NK-92 (cell line): ENCODE measurements around the gene CR2.
"Not testable (repeated sequence)": the region's sequence is repeated elsewhere in the genome, so short reads cannot be mapped to it uniquely, and the experiment has no call there.

Source experiments
- DNase-seq: peaks from one replicate; lab custom pipeline; 2025; ENCODE audit not compliant: unreplicated experiment; lab: John Stamatoyannopoulos, UW

The CR2 gene

DNA sequence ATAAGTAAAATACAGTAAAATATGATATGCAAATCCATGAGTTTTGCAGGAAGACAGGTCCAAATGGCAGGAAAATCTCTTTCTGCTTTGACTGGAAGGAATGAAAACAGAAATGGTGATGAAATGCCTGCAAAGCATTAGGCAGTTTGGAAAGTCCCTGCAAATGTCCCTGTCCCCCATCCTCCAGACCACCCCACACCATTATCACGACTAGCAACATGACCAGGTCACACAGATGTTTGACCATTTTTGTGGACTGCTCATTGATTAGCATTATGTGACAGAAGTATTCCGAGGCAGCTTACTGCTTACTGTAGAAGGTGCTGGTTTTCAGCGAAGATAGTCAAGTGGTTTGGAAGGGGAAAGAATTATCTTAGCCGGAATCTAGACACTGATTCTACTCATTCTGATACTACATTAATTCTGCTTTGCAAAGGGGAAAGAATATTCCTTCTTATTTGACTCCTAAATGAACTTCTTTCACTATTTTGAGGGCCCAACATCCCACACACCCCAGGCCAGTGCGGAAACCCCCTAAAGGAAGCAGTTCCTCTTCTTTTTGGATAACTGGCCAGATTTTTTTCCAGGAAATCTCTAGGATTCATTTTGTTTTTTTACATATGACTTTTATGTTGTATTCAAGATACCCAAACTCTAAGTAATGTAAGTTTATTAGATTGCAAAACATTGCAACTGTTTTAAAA is 9.5 kb upstream of the CR2 start:
- no peak for DNase-seq

DNA sequence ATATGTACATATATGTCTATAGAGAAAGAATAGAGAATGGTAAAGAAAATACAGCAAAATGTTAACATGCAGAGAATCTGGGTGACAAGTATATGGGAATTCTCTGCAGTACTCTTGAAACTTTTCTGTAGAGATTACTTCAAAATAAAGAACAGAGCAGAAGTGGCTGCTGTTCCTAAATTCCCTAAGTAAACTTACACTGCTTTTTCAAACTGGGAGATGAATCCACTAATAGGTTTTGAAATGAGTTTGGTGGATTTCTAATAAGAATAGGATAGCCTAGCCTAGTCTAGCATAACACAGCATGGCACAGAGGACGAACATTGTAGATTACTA is 450 bp upstream of the CR2 start:
- no peak for DNase-seq

DNA sequence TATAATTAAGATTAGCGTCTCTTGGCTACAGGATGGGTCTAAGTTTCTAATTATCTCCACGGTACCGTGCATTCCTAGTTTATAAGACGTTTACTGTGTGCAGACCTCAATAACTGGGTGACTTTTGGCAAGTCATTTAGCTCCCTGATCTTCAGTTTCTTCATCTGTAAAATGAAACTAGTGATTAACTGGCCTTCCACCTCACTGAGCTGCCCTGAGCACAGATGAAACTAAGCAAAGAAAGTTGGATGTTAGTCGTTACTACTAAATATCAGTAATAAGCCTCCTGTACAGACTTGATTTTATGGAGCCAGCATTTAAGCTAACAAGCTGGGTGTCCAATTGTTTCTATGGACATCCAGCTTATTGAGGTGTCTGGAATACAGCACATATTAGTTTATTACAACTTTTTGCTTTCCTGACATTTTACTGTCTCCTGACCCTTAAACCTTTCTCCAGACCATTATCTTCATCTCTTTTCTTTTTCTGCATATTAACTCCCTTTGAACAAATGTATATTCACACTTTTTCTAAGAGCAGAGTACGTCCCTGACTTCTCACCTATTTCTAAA is 1.1 kb downstream of the CR2 start:
- DNase-seq = no peak

DNA sequence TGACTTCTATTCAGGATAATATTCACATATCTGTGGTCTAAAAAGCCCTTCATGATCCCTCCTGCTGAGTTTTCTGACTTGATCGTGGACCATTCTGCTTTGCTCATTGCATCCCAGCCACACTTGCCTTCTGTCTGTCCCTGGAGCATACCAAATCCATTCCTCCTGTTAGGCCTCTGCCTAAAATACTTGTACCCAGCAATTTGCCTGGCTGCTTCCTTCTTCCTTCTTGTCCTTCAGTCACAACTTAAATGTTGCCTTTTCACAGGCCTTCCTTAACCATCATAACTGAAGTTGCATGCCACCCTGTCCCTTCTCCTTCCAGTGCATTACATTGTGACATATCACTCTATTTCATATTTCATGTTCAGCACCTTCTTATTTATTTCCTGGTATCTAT is 4.3 kb downstream of the CR2 start:
- DNase-seq = no peak

DNA sequence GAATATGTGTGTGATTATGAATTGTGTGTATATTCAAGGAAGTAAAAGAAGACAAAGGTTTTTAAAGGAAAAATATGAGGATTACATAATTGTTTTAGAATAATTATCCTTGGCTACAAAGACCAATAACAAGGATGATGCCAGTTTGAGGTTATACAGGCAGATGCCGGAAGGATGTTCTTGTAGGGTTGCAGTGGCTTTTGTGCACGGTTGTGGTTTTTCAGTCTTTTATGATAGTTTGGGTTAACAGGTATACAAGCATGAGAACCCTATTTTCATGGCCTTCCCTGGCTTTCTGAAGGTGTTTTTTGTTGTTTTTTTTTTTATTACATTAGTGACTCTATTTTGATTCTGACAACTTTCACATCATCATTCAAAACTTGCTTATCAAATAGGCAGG is 4.9 kb downstream of the CR2 start:
- DNase-seq = no peak

DNA sequence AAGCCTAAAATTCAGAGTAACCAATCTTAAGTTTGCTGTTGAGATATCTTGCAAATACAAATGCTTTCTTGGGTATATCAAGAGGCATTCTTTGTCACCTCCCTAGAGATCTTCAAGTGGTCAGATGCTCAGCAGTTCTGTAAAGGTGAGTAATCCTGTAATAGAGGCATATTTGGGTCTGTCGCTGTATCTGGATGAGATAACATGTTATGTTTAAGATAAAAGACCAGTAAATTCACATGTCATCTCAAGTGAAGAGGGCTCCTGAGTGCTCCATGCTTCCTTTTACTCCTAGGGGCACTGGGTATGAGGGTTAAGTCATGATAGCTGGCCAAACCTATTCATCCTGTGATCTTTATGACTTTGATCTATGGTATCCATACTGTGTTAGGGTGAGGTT is 7.5 kb downstream of the CR2 start:
- no peak for DNase-seq

DNA sequence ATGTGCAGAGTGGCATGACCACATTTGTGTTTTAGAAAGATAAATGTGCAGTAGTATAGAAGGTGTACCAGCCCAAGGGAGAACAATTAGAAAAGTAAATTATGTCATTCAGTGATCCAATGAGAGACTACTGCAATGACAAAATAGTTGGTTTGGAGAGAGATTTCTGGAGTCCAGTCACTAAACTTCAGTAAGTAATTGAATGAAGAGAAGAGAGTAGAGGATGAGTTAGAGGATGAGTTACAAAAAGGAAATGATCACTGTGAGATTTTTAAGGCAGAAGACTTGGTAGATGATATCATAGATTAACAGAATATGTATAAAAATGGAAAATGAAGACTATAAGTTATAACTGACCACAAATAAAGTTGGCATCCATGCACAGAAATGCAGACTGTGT is 8.4 kb downstream of the CR2 start:
- no peak for DNase-seq

DNA sequence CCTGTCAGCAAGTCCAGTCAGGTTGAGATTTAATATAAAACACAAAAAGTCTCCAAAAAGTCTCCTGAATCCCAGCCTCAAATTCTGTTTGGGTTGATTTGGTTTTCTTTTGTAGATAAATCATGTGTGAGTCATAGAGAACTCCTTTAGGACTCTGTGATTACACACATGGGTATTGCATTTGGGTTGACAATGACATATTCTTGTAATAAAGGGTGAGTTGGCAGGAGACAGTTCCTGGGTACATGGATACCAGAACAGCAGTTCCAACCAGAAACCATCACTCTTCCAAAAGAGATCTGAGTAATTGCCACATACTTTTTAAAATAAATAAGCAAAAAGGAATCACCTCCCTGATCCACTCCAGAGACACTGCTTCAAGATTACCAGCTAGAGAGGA is 8.9 kb downstream of the CR2 start:
- DNase-seq = no peak

DNA sequence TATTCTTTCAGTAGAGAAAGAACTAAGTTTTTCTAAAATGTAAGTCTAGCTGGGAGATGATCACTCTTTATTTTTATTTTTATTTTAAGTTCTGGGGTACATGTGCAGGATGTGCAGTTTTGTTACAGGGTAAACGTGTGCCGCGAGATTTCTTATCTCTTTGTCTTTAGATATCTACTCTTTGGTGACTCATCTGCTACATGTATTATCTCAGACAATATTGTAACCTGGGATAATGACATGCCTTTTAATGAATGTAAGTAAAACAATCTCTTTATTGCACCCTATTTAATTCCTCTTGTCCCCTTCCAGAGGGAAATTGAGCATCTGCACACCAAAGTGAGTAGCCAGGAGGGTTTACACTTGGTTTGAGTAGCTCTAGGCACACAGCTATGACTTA is 9.4 kb downstream of the CR2 start:
- DNase-seq = no peak

DNA sequence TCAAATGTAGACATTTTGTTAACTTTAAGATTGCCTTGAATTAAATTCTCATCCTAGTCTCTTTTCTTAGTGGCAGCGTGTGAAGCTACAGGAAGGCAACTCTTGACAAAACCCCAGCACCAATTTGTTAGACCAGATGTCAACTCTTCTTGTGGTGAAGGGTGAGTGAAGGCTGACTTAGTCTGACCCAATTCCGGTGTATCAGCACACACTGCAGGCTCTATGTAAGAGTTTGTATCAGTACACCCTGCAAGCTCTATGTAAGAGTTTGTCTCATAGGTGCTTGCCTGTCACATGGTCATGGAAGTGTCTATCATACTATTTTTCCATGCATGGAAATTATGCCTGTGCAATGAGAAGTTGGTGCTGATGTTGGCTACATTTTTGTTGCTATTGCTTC is 16.8 kb downstream of the CR2 start:
- DNase-seq = no peak

DNA sequence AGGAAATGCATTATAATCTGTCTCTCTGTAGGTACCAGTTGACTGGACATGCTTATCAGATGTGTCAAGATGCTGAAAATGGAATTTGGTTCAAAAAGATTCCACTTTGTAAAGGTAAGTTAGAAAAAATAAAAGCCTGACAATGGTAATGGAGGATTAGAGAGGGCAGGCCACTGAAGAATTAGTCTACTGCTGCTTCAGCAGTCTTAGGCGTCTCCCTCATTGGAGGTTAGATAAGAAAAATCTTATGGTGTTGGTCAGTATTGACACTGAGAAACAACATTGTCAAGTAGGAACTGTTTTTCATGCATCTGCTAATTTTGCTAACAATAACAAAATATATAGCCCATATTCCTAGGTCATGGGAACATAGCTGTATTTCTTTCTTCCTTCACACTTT is 20.1 kb downstream of the CR2 start:
- DNase-seq = no peak

DNA sequence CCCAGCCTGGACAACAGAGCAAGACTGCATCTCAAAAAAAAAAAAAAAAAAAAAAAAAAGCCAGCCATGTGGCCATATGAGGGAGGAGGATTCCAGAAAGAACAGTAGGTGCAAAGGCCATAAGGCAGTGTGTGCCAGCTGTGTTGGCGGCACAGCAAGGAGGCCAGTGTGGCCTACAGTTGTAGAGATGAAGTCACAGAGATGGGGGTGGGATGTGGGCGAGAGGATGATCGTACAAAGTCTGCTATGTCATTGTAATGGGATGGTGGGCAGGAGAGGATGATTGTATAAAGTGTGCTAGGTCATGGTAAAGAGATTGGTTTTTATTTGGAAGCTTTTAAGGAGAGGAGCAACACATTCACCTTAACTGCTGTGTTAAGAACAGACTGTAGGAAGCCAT is 32.1 kb downstream of the CR2 start:
- DNase-seq = no peak

DNA sequence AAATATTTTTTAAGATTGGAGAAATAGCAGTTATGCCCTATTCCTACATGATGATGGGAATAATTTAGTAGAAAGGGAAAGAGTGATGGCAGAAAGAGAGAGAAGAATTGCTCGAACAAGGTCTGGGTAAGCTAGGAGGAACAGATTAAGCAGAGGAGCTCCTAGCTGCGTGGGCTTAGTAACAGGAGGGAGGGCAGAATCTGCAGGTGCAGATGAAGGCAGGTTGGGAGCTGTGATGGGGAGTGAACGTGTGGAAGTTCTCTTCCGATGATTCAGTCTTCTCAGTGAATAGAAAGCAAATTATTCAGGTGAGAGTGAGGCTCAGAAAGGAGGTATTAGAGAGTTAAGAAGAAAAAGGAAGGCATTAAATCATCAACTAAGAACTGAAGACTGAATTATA is 33.5 kb downstream of the CR2 start:
- DNase-seq = no peak

DNA sequence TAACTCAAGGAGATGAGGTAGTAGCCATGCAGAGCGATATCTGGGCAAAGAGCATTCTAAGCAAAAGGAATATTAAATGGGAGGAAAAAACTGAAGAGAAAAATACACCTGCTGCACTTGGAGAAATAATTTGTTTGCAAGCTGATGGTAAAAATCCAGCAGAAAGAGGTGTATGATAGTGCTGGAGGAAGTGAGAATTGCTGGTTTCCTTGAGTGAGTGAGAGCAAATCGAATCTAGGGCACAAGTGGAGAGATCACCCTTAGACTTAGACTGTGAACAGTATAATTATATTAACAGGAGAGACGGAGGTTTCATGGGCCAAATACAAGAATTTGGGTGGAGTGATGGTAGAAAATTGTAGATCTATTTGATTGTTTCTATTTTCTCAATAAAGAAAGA is 39.1 kb downstream of the CR2 start:
- DNase-seq = no peak

DNA sequence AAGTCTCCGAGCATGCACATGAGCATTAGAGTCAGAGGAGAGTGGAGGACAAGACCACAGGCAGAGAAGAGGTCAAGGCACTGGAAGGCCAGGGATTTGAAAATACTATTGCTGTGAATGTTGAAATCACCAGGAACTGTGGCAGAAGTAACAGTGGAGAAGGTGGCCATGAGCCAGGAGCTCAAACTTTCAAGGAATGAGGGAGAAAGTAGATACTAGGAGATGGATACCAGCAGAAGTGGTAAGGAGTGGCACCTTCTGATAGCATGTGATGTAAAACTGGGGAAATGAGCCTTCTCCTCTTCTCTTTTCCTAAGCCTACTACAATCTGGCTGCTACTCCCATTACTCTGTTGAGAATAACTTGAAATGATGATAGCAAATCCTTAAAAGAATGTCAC is 40.0 kb downstream of the CR2 start:
- DNase-seq = no peak

DNA sequence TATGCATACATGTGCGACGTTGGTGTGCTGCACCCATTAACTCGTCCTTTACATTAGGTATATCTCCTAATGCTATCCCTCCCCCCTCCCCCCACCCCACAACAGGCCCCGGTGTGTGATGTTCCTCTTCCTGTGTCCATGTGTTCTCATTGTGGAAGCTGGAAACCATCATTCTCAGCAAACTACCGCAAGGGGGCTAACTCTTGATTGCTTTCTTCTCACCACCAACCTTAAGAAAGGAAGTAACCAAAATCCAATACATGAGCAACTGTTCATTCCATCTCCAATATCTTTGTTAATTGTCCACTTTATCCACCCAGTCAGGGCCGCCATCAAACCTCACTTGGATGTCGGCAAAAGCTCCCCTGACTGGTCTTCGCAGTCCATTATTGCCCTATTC is 41.2 kb downstream of the CR2 start:
- not testable (repeated sequence) for DNase-seq

DNA sequence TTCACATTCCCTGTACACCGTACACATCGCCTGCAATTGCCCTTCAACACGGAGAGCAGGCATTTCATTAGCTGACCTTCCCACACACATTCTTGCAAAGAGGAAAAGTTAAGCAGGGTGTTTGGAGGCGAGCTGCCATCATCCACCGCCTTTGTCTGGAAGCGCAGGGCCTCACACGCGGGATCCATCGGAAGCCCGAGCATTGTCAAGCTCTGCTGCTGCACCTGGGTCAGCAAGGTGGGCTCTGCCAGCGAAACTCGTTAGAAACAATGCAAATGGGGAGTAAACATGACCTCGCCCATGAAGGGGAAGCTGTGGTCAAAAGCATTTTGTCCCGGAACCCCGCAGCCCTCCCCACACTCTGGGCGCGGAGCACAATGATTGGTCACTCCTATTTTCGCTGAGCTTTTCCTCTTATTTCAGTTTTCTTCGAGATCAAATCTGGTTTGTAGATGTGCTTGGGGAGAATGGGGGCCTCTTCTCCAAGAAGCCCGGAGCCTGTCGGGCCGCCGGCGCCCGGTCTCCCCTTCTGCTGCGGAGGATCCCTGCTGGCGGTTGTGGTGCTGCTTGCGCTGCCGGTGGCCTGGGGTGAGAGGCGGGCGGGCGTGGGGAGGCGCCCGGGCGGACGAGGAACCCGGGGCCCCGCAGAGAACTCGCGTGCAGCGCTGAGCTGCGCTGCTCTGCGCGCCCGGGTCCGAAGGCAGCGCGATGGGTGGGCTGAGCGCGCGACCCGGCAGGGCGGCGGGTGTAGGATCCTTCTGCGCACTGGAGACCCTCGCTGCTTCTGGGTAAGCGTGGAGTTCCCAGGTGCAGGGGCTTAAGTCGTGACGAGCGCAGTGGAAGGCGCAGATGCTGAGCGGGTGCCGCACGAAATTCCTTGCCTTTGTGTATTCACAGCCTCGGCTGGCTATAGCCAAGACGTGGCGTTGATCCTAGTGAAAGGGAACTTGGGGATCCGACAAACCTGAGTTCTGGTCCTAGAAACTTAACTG is 42.0 kb downstream of the CR2 start, which contains the start of gene CR1:
TSS of gene CR1 (plus strand) at position 357 of the 992 bp plus-strand sequence. CDS start at position 468, 111 bp downstream.
- no peak for DNase-seq

DNA sequence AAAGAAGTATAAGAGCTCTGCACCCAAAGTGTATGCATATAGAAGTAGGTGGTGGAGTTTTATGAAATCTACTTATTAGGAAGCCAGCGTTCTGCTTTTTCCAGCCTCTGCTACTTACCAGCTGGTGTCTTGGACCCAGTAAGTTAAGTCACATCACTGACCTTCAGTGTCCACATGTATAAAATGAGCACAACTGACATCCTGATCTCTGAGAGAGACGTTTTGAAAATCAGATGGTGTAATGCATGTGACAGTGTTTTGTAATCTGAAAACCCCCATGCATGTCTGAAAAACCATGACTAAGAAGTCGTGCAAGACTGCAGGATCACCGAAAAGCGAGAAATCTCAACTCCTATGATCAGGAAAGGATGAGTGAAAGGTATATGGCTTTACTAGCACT is 43.8 kb downstream of the CR2 start:
- no peak for DNase-seq

DNA sequence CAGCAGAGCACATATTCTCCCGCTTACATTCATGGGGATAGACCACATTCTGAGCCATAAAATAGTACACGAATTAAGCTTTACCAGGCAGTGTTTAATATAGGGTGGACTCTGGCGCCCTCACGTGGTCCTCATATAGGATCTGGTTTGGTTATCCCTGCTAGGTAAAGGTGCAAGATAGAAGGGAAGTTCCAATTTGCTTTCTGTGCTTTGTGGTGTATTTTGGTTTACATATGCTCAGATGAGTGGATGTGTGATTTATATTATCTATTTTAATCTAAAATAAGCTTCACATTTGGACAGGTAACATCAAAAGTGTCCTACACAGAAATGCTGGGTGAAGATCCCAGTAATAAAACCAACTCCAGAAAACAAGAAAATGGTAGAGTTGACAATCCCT is 45.4 kb downstream of the CR2 start:
- no peak for DNase-seq

DNA sequence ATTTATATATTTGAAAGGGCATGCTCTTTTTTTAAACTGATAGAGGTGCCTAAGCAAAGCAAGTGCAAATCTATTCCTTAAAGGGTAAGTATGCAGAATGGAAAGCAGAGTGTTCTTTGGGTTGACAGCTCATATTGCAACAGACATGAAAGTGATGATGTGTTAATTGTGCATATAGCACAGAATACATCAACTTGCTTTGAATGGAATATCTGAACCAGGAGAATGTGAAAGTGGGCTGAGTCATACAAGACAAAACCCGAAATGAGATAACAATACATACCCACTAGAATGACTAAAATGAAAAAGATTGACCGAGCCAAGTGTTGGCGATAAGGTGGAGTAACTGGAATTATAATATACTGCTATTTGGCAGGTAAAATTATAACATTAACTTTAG is 46.2 kb downstream of the CR2 start:
- DNase-seq = no peak

DNA sequence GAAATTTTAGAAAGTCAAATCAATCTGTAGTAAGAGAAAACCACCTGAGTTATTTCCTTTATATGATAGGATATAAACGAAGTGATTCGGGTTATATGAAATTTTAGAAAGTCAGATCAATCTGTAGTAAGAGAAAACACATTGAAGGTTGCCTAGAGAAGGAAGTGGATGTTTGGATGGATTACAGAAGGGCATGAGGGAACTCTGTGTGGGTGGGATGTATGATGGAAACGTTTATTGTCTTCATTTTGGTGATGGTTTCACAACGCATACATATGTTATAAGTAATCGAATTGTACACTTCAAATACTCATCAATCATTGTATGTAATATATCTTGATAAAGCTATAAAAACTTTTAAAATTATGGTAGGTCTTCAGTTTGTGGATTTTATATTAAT is 46.9 kb downstream of the CR2 start:
- DNase-seq = no peak

DNA sequence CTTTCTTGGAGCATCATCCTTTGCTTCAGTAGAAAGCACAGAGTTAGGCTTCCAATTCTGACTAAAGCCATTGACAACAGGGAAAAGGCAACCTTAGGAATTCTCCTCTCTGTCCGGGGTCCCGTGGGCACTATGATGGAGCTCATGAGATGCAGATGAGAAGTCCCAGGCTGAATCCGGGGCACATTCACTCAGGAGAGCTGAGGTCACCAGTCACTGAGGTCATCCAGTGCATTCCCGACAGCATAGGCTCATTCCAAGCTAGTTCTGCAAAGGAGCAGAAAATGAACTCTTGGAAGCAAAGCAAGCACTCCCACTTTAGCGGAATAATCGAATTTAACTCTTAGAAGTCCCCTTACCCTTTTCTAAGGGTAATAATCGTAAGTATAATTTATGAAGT is 48.6 kb downstream of the CR2 start:
- DNase-seq = no peak
